Measurements from ENCODE around the gene PPARD.

PPARD gene

GRCh38 chr6:35359744-35360348 is 17.5 kb downstream of the PPARD start:
- peaks cover 5% of the 10 kb centered on the region for H3K36me3 Mint-ChIP-seq
- H3K27ac Mint-ChIP-seq = peak overlapping the region; percentile 58
- H3K27me3 Mint-ChIP-seq = no peaks in the 10 kb centered on the region
- H3K4me3 Mint-ChIP-seq = no peak overlapping the region
- H3K4me1 Mint-ChIP-seq (ENCODE audit: low read depth) = peaks cover 70% of the 10 kb centered on the region
- H3K9me3 Mint-ChIP-seq (ENCODE audit: low read depth) = no peaks in the 10 kb centered on the region

DNA sequence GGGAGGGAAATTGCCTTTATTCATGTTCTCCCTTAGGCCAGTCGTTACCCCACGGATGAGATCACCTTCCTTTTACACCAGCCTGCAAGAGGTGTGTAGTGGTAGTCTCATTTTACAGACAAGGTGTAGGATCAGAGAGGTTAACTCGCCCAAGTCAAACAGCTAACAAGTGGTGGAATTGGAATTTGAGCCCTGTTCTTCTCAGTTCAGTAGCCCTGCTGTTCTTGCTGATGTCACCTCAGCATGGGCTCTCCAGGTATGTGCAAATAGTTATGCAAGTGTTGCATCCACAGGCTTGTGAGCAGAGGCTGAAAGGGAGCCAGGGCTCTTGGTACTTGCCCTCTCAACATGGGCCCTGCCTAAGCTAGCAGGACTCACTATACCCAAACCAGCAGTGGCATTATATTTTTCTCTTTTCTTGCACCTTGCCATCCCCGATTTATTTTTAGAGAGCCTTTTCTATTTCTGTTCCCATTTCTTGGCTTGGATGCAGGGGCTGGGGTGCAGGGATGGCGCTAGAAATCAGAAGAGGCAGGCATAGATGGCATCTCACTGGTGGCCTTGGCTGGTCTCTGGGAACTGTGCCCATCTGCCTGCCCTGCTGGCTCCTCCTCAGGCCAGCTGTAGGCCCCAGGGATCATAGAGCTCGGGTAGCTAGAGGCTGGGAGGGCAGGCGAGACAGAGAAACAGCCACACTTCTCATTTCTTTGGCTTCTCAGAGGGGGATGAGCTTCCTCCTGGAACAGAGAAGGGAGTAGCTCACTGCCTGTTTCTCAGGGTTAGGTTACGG is 18.2 kb downstream of the PPARD start:
- H3K4me3 Mint-ChIP-seq = no peak overlapping the region
- peak overlapping the region; percentile 58 for H3K27ac Mint-ChIP-seq
- H3K36me3 Mint-ChIP-seq = peaks cover 5% of the 10 kb centered on the region
- H3K9me3 Mint-ChIP-seq (ENCODE audit: low read depth) = no peaks in the 10 kb centered on the region
- H3K27me3 Mint-ChIP-seq = no peaks in the 10 kb centered on the region
- H3K4me1 Mint-ChIP-seq (ENCODE audit: low read depth) = peaks cover 71% of the 10 kb centered on the region

DNA sequence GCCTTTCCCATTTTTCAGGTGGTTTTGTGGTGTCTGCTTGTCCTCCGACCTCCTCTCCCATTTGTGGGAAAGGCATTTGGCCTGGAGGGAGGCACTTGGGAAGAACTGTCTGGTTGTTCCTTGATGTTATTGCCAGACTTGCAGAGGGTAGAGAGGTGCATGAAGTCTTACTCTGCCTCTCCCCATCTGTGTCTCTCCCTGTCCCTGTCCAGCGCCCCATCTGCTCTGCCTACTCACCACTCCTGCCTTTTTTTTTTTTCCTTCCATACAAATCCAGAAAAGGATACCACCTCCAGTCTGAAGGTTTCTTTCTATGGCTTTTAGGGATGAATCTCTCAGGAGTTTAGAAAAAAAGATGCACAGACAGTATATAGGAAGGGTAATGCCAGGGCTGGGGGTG is 19.8 kb downstream of the PPARD start:
- peak overlapping the region; percentile 51 for H3K27ac Mint-ChIP-seq
- H3K36me3 Mint-ChIP-seq = peaks cover 5% of the 10 kb centered on the region
- peaks cover 71% of the 10 kb centered on the region for H3K4me1 Mint-ChIP-seq (ENCODE audit: low read depth)
- no peaks in the 10 kb centered on the region for H3K9me3 Mint-ChIP-seq (ENCODE audit: low read depth)
- no peaks in the 10 kb centered on the region for H3K27me3 Mint-ChIP-seq
- H3K4me3 Mint-ChIP-seq = no peak overlapping the region

- H3K4me1 Mint-ChIP-seq (ENCODE audit: low read depth) = peaks cover 71% of the 10 kb centered on the region
- no peaks in the 10 kb centered on the region for H3K9me3 Mint-ChIP-seq (ENCODE audit: low read depth)
- peaks cover 5% of the 10 kb centered on the region for H3K36me3 Mint-ChIP-seq
- H3K27me3 Mint-ChIP-seq = no peaks in the 10 kb centered on the region
- peak overlapping the region; percentile 51 for H3K27ac Mint-ChIP-seq
- H3K4me3 Mint-ChIP-seq = no peak overlapping the region
Measured at GRCh38 chr6:35363293-35363750, 21.0 kb downstream of the PPARD start.

GRCh38 chr6:35365594-35366203 is 23.3 kb downstream of the PPARD start:
- Mint-ChIP-seq H3K4me3 (no peak overlapping the region), H3K4me1 (ENCODE audit: low read depth) (peaks cover 74% of the 10 kb centered on the region), H3K27me3 (no peaks in the 10 kb centered on the region), H3K27ac (peak overlapping the region; percentile 74), H3K9me3 (ENCODE audit: low read depth) (no peaks in the 10 kb centered on the region), H3K36me3 (peaks cover 8% of the 10 kb centered on the region)

DNA sequence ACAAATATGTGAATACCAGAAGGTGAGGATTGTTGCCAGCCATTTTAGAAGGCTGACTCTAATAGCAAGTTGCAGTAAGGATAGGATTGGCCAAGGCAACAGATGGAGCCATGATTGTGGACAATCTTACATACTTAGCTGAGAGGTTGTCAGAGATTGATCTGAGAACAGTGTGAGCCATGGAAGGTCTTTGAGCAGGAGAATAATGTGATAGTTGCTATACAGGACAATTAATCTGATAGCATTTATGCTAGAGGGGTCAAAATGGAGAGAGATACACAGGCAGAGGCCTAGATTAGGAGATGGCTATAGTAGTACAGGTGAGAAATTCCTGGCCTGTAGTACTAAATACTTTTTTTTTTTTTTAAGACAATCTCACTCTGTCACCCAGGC is 23.8 kb downstream of the PPARD start:
- Mint-ChIP-seq H3K27me3 (no peaks in the 10 kb centered on the region), H3K4me3 (no peak overlapping the region), H3K4me1 (ENCODE audit: low read depth) (peaks cover 74% of the 10 kb centered on the region), H3K27ac (peak overlapping the region; percentile 89), H3K36me3 (peaks cover 8% of the 10 kb centered on the region), H3K9me3 (ENCODE audit: low read depth) (no peaks in the 10 kb centered on the region)

- no peaks in the 10 kb centered on the region for H3K27me3 Mint-ChIP-seq
- H3K4me1 Mint-ChIP-seq (ENCODE audit: low read depth) = peaks cover 70% of the 10 kb centered on the region
- H3K4me3 Mint-ChIP-seq = no peak overlapping the region
- H3K27ac Mint-ChIP-seq = peak overlapping the region; percentile 89
- peaks cover 8% of the 10 kb centered on the region for H3K36me3 Mint-ChIP-seq
- no peaks in the 10 kb centered on the region for H3K9me3 Mint-ChIP-seq (ENCODE audit: low read depth)
Measured at GRCh38 chr6:35367646-35368037, 25.3 kb downstream of the PPARD start.

DNA sequence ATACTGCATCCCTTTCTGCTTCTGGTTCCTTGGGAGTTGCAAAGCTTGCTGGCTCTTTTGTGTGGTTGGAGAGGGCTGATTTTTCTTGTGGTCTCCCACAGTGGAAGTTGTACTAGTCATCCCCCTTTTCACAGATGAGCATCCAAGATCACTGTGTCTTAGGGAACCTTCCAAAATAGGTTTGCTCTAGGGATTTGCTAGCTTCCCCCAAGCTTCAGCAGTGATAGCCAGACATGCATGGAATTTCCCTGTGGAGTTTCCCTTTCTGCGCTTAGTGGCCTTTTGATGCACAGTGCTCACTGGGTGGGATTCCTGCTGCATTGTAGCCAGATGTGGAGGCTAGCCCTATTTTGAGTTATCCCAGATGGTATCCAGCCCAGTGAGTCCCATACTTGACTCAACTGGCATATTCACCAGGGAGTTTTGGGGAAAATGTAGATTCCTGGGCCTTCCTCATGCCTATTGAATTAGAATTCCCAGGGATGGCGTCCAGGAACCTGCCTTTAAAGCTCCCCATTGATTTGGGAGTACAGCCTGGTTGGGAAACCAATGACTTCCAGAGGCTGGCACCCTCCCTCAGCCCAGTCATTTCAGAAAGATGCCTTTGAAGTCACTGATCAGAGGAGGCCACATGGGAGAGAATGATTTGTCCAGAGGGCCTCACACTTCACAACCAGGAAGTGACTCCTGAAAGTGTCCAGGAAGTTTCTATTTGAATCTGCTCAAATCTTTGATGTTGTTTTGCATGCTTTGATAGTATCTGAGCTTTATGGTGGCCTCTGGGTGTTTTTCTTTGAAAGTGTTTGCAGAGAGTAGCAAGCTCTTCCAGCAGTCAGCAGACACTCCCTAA is 25.9 kb downstream of the PPARD start:
- Mint-ChIP-seq H3K27ac (peak overlapping the region; percentile 89), H3K4me1 (ENCODE audit: low read depth) (peaks cover 67% of the 10 kb centered on the region), H3K4me3 (peak overlapping the region; percentile 27), H3K9me3 (ENCODE audit: low read depth) (no peaks in the 10 kb centered on the region), H3K27me3 (no peaks in the 10 kb centered on the region), H3K36me3 (peaks cover 8% of the 10 kb centered on the region)

DNA sequence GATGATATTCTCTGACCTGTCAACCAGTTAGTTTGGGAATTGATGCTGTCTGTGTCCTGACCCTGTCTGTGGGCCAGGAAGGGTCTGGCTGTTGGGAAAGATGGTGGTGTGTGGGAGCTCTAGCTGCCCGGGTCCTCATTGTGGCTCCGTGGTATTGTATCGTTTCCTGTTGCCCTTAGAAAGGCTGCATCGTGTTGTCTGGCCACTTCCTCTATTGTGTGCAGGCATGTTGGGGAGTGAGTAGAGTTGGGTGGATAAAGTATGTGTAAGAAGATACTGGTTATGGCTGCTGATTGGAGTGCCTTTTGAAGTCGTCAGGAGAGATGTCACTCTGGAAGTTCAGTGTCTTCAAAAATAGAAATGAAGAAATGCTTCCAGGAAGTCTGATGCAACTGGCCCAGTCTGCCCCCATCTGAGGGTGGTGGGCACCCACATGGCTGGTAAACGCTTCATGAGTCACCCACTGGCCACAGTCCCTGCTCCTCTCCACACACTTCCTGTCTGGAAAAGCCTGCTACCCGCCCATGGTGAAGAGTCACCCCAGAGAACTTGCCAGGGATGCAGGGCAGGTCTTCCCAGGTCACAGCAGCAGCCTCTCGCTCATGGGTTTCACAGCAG is 27.9 kb downstream of the PPARD start:
- H3K36me3 Mint-ChIP-seq = peaks cover 12% of the 10 kb centered on the region
- H3K27ac Mint-ChIP-seq = peak overlapping the region; percentile 98
- H3K4me3 Mint-ChIP-seq = peak overlapping the region; percentile 68
- no peaks in the 10 kb centered on the region for H3K9me3 Mint-ChIP-seq (ENCODE audit: low read depth)
- no peaks in the 10 kb centered on the region for H3K27me3 Mint-ChIP-seq
- peaks cover 68% of the 10 kb centered on the region for H3K4me1 Mint-ChIP-seq (ENCODE audit: low read depth)

DNA sequence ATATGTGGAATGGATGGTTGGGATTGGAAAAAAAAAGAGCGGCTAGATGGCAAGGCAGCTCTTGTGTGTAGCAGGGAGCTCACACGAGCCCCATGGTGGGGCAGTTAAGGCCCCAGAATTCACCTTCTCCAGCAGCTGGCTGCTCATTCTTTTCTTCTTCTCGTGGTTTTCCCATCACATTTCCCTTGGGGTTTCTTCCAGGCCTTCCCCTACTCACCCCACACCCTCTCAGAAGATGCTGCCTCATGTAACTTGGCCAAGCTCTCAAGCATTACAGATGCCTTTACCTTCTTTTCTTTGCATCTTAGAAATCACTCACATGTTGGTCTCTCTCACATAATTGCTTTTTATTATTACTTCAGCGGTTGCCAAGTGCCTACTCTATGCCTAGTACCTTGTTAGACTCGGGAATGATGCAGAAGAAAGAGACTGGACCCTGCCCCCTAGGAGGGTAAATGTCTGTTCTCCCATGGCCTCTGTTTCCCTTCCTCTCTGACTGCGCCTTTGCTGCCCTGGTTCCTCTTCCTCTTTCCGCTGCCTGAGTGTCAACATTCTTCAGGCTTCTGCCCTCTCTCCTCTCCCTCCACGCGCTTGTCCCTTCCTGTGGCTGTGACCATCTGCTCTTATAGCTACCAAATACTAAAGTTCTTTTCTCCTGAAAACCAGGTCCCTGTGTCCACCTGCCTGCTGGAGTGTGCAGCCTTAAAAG is 28.6 kb downstream of the PPARD start:
- H3K36me3 Mint-ChIP-seq = peaks cover 12% of the 10 kb centered on the region
- H3K4me3 Mint-ChIP-seq = peak overlapping the region; percentile 68
- H3K9me3 Mint-ChIP-seq (ENCODE audit: low read depth) = no peaks in the 10 kb centered on the region
- H3K27me3 Mint-ChIP-seq = no peaks in the 10 kb centered on the region
- H3K27ac Mint-ChIP-seq = peak overlapping the region; percentile 98
- peaks cover 63% of the 10 kb centered on the region for H3K4me1 Mint-ChIP-seq (ENCODE audit: low read depth)

DNA sequence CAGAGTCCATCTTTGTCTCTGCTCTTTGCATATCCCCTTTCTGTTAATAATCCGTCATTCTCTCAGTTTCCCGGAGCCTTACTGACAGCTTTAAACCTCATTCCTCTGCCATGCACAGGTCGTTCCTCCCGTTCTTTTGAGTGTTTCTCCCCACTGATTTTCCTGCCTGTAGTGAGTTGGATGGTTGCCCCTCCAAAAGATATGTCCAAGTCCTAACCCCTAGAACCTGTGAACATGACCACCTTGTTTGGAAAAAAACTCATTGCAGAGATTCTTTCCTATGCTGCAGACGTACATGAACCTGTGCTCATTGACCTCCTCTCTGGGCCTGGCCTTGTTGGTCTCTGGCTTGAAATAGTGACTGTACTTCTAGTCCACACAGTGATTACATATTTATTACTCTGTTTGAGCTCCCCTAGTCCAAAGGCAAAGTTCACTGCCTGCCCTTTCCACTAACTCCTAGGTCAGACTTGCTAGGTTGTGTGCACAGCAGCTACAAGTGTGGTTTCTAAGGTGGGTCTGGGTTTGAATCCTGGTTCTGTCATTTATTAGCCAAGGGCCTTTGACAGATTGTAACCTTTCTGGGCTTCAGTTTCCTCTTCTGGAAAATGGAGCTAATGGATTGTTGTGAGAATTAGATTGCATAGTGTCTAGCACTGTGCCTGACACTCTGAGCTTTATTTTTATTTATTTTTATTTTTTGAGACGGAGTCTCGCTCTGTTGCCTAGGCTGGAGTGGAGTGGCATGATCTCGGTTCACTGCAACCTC is 29.3 kb downstream of the PPARD start:
- Mint-ChIP-seq H3K4me1 (ENCODE audit: low read depth) (peaks cover 66% of the 10 kb centered on the region), H3K27me3 (no peaks in the 10 kb centered on the region), H3K36me3 (peaks cover 9% of the 10 kb centered on the region), H3K9me3 (ENCODE audit: low read depth) (no peaks in the 10 kb centered on the region), H3K4me3 (peak overlapping the region; percentile 68), H3K27ac (peak overlapping the region; percentile 98)

DNA sequence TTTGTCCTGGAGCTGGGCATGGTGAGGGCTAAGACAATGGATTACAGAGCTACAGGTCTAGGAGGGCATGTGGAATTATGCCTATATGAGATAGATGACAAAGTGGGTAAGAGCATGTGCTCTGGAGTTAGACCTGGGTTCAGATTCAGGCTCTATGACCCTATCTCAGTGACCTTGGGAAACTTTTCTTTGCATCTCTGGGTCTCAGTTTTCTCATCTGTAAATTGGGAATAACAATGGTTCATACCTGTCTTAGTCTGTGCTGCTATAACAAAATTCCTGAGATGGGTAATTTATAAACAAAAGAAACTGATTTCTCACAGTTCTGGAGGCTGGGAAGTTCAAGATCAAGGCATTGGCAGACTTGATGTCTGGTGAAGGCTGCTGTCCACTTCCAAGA is 30.3 kb downstream of the PPARD start:
- Mint-ChIP-seq H3K9me3 (ENCODE audit: low read depth) (no peaks in the 10 kb centered on the region), H3K4me3 (no peak overlapping the region), H3K4me1 (ENCODE audit: low read depth) (peaks cover 65% of the 10 kb centered on the region), H3K27me3 (no peaks in the 10 kb centered on the region), H3K27ac (no peak overlapping the region), H3K36me3 (peaks cover 7% of the 10 kb centered on the region)

- Mint-ChIP-seq H3K36me3 (peaks cover 9% of the 10 kb centered on the region), H3K27ac (no peak overlapping the region), H3K9me3 (ENCODE audit: low read depth) (no peaks in the 10 kb centered on the region)
Measured at GRCh38 chr6:35376281-35376680, 33.9 kb downstream of the PPARD start.

More at GRCh38 chr6:35376281-35376680, 33.9 kb downstream of the PPARD start:
- Mint-ChIP-seq H3K4me3 (no peak overlapping the region), H3K4me1 (ENCODE audit: low read depth) (peaks cover 54% of the 10 kb centered on the region), H3K27me3 (no peaks in the 10 kb centered on the region)

Data from activated naive CD8-positive, alpha-beta T cell (primary cell).